K562 (cell line): ENCODE measurements around the gene RDH5. TPM values are rescaled to one million over a fixed set of nuclear protein-coding genes. Genes with fewer than 3 reads are reported as not detected.

Experiments
- CSDE1 ChIP-seq, 2 experiments: fragments of 450-650 bp; IDR thresholded peaks; 2 replicates each; pipeline ENCODE4 v1.6.1; 2016; ENCODE audit warnings: mild to moderate bottlenecking in 1 of 2
- ETV1 ChIP-seq: fragments of 450-650 bp; conservative IDR thresholded peaks from 2 replicates; pipeline ENCODE4 v1.6.1; 2016; ENCODE audit warnings: missing genetic modification characterization, control low read depth, low read depth, missing compliant biosample characterization
- FOSL1 ChIP-seq: fragments of 200-800 bp; sonication (Bioruptor generic); conservative IDR thresholded peaks from 2 replicates; pipeline ENCODE4 v1.6.1; 2016; ENCODE audit warnings: missing genetic modification characterization, missing compliant biosample characterization
- HDAC3 ChIP-seq: fragments of 450-650 bp; IDR thresholded peaks from 2 replicates; pipeline ENCODE4 v1.6.1; 2018; ENCODE audit warnings: borderline replicate concordance, mild to moderate bottlenecking, moderate library complexity; ENCODE audit not compliant: partially characterized antibody
- JUND ChIP-seq, 2 experiments: IDR thresholded peaks; 2 replicates in 1 of 2; 3 replicates in 1 of 2; pipeline ENCODE4 v1.6.1; 2011; ENCODE audit warnings: borderline replicate concordance in 2 of 2, low read depth in 2 of 2, low read length in 2 of 2, improper control_type of control experiment in 1 of 2, missing biosample characterization in 1 of 2, missing genetic modification characterization in 1 of 2, missing genetic modification reagents in 1 of 2
- L3MBTL2 ChIP-seq: fragments of 450-650 bp; IDR thresholded peaks from 2 replicates; pipeline ENCODE4 v1.6.1; 2016; ENCODE audit warnings: mild to moderate bottlenecking, moderate library complexity
- PRMT5 ChIP-seq: sonication (generic); formaldehyde crosslinking; IDR thresholded peaks from 2 replicates; pipeline ENCODE4 v1.5.0; 2020; ENCODE audit warnings: missing genetic modification reagents
- PTBP1 ChIP-seq: fragments of 200-400 bp; formaldehyde crosslinking; IDR thresholded peaks from 2 replicates; pipeline ENCODE4 v1.6.1; 2017; ENCODE audit warnings: low read depth, low read length
- RAD21 ChIP-seq, 2 experiments: fragments of 250-450 bp in 1 of 2; fragments of 450-650 bp in 1 of 2; sonication (Bioruptor Pico) in 1 of 2; formaldehyde crosslinking in 1 of 2; IDR thresholded peaks in 1 of 2; conservative IDR thresholded peaks in 1 of 2; 2 replicates each; pipeline versions ENCODE4 v1.4.0 to v1.8.0; 2020 to 2022; ENCODE audit warnings: mild to moderate bottlenecking in 2 of 2, moderate library complexity in 1 of 2
- RCOR1 ChIP-seq, 2 experiments: IDR thresholded peaks; 2 replicates each; pipeline ENCODE4 v1.6.1; 2012; ENCODE audit warnings: low read depth in 2 of 2, low read length in 2 of 2, borderline replicate concordance in 1 of 2, improper control_type of control experiment in 1 of 2
- TEAD2 ChIP-seq: fragments of 450-650 bp; IDR thresholded peaks from 2 replicates; pipeline ENCODE4 v1.6.1; 2016; ENCODE audit warnings: missing genetic modification characterization, control low read depth, missing compliant biosample characterization
- TEAD4 ChIP-seq, 2 experiments: sonication (generic) in 1 of 2; formaldehyde crosslinking in 1 of 2; IDR thresholded peaks; 2 replicates each; pipeline versions ENCODE4 v1.6.1 to v1.8.0; 2012 to 2022; ENCODE audit warnings: borderline replicate concordance in 1 of 2, inconsistent platforms in 1 of 2, low read length in 1 of 2, mild to moderate bottlenecking in 1 of 2, missing genetic modification reagents in 1 of 2
- ZBTB7A ChIP-seq: IDR thresholded peaks from 2 replicates; pipeline ENCODE4 v1.6.1; 2011; ENCODE audit warnings: low read depth, mild to moderate bottlenecking, low read length, moderate library complexity, borderline replicate concordance; ENCODE audit not compliant: control insufficient read depth
- polyA plus RNA-seq, 8 experiments: library from polyadenylated mRNA; depleted of rRNA in 4 of 8; stranded (reverse) in 5 of 8; unstranded in 3 of 8; fragments of >200 nt; fragmentation: Nextera tagmentation in 2 of 8; fragmentation: Illumina TruSeq in 1 of 8; extraction: Ambion mirVana in 2 of 8; extraction: Trizol in 1 of 8; gene quantifications; 2 replicates each; pipeline versions ENCODE4 v1.2.1 to v1.2.3, GENCODE V29; 2011 to 2014; ENCODE audit warnings: inconsistent platforms in 1 of 8, missing spikeins in 1 of 8
- total RNA-seq, 7 experiments: library from RNA; depleted of rRNA in 6 of 7; stranded (reverse); fragments of >200 nt in 6 of 7; fragmentation: Illumina TruSeq in 2 of 7; extraction: Trizol in 2 of 7; gene quantifications; 2 replicates each; pipeline versions ENCODE4 v1.2.1 to v1.2.3, GENCODE V29; 2011 to 2021; ENCODE audit warnings: low replicate concordance in 1 of 7
- TF ChIP-seq, protein P1 (sequence below): IDR thresholded peaks from 2 replicates; pipeline ENCODE4 v1.6.1; 2011; ENCODE audit warnings: borderline replicate concordance, low read depth, mild to moderate bottlenecking, moderate library complexity, low read length; ENCODE audit not compliant: insufficient read depth, poor library complexity, severe bottlenecking
- TF ChIP-seq, protein P2 (sequence below): fragments of 250-450 bp; sonication (Bioruptor Pico); IDR thresholded peaks from 2 replicates; pipeline ENCODE4 v1.8.0; 2022; ENCODE audit warnings: inconsistent platforms, mild to moderate bottlenecking, moderate library complexity, borderline replicate concordance
- TF ChIP-seq, protein P3 (sequence below): IDR thresholded peaks from 2 replicates; pipeline ENCODE4 v1.6.1; 2014; ENCODE audit warnings: antibody characterized with exemption
- TF ChIP-seq, protein P4 (sequence below), 2 experiments: fragments of 450-650 bp in 1 of 2; sonication (generic) in 1 of 2; formaldehyde crosslinking in 1 of 2; IDR thresholded peaks in 1 of 2; conservative IDR thresholded peaks in 1 of 2; 2 replicates each; pipeline versions ENCODE4 v1.6.1 to v1.8.1; 2016 to 2023; ENCODE audit warnings: mild to moderate bottlenecking in 2 of 2, moderate library complexity in 2 of 2, inconsistent platforms in 1 of 2, missing genetic modification reagents in 1 of 2

RDH5 gene
- total and polyA plus RNA-seq, 9 of the 15 experiments (the other 6 are each of a cell fraction or from before 2014, with no cell fraction given), result 0.28 to 2.0 (median 1.1) TPM; not detected in 1

DNA sequence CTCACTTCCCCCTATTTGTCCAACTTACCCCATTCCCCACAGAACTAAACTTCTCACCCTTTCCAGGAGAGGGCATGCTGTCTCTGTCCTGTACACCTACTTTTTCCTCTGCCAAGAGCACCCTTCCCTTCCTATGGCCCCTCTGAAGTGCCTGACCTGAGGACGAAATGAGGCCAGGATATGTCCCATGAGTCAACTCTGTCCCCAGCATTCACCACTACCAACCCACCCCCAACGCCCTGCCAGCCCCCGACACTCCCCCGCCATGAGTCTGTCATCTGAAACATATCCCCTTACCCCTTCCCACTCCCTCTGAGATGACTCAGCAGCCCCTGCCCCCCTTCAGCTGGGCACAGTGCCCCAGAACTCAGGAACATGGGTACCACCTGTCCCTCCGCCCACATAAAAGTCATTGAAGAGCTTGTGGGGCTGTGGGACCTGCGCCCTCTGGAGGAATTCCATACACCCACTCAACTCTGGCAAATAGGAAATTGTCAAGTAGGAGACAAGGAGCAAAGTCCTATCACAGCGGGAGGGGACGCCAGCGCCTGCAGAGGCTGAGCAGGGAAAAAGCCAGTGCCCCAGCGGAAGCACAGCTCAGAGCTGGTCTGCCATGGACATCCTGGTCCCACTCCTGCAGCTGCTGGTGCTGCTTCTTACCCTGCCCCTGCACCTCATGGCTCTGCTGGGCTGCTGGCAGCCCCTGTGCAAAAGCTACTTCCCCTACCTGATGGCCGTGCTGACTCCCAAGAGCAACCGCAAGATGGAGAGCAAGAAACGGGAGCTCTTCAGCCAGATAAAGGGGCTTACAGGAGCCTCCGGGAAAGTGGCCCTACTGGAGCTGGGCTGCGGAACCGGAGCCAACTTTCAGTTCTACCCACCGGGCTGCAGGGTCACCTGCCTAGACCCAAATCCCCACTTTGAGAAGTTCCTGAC lies 38.8 kb upstream of the RDH5 start (continued):
- TF ChIP-seq ZBTB7A (0 out of 2 replicates have a peak, but pooled peaks have one; percentile 14), TEAD2 (tag) (peak; percentile 66), PTBP1 (no peak), HDAC3 (no peak), TEAD4 (IDR thresholded peaks at IDR 0.05; ENCODE audit: low read length) (peak; percentile 70), TEAD4 (CRISPR knock-in tag; IDR thresholded peaks at IDR 0.05; ENCODE audit: borderline replicate concordance) (no peak), CSDE1 (IDR thresholded peaks at IDR 0.05) (no peak), ETV1 (0 out of 2 replicates have a peak, but pooled peaks have one; percentile 29), JUND (IDR thresholded peaks at IDR 0.05; ENCODE audit: borderline replicate concordance, low read depth, low read length) (0 out of 2 replicates have a peak, but pooled peaks have one; percentile 14), JUND (tag; IDR thresholded peaks at IDR 0.05; ENCODE audit: borderline replicate concordance, low read depth, low read length) (no peak), RAD21 (CRISPR knock-in tag; conservative IDR thresholded peaks at IDR 0.05 in 1 of 2, IDR thresholded peaks at IDR 0.05 in 1 of 2) (peak in 1 of 2 experiments; percentile 22; a peak in 3 of 4 replicates), FOSL1 (tag) (peak; percentile 35; the same call in 1 of the 2 replicates), L3MBTL2 (0 out of 2 replicates have a peak, but pooled peaks have one; percentile 12), RCOR1 (IDR thresholded peaks at IDR 0.05; ENCODE audit: borderline replicate concordance in 1 of 2, low read depth in 2 of 2, low read length in 2 of 2) (0 out of 4 replicates have a peak, but pooled peaks of 1 of the 2 experiments have one; percentile 9), PRMT5 (no peak)
- TF ChIP-seq, protein P1, sequence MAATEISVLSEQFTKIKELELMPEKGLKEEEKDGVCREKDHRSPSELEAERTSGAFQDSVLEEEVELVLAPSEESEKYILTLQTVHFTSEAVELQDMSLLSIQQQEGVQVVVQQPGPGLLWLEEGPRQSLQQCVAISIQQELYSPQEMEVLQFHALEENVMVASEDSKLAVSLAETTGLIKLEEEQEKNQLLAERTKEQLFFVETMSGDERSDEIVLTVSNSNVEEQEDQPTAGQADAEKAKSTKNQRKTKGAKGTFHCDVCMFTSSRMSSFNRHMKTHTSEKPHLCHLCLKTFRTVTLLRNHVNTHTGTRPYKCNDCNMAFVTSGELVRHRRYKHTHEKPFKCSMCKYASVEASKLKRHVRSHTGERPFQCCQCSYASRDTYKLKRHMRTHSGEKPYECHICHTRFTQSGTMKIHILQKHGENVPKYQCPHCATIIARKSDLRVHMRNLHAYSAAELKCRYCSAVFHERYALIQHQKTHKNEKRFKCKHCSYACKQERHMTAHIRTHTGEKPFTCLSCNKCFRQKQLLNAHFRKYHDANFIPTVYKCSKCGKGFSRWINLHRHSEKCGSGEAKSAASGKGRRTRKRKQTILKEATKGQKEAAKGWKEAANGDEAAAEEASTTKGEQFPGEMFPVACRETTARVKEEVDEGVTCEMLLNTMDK, result peak; percentile 81
- TF ChIP-seq, protein P2, sequence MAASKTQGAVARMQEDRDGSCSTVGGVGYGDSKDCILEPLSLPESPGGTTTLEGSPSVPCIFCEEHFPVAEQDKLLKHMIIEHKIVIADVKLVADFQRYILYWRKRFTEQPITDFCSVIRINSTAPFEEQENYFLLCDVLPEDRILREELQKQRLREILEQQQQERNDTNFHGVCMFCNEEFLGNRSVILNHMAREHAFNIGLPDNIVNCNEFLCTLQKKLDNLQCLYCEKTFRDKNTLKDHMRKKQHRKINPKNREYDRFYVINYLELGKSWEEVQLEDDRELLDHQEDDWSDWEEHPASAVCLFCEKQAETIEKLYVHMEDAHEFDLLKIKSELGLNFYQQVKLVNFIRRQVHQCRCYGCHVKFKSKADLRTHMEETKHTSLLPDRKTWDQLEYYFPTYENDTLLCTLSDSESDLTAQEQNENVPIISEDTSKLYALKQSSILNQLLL (CRISPR knock-in tag), result no peak
- TF ChIP-seq, protein P3, sequence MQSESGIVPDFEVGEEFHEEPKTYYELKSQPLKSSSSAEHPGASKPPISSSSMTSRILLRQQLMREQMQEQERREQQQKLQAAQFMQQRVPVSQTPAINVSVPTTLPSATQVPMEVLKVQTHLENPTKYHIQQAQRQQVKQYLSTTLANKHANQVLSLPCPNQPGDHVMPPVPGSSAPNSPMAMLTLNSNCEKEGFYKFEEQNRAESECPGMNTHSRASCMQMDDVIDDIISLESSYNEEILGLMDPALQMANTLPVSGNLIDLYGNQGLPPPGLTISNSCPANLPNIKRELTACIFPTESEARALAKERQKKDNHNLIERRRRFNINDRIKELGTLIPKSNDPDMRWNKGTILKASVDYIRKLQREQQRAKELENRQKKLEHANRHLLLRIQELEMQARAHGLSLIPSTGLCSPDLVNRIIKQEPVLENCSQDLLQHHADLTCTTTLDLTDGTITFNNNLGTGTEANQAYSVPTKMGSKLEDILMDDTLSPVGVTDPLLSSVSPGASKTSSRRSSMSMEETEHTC, result no peak
- TF ChIP-seq, protein P4, sequence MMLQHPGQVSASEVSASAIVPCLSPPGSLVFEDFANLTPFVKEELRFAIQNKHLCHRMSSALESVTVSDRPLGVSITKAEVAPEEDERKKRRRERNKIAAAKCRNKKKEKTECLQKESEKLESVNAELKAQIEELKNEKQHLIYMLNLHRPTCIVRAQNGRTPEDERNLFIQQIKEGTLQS (IDR thresholded peaks at IDR 0.05), result no peak
- TF ChIP-seq, protein P4 (CRISPR knock-in tag; conservative IDR thresholded peaks at IDR 0.05), result peak; percentile 68; the same call in 1 of the 2 replicates
